Mucosa of descending colon (tissue), 3 donors: ENCODE results near the gene GPR156. TPM values are rescaled to one million over a fixed set of nuclear protein-coding genes. Genes with fewer than 3 reads are reported as not detected.

Source experiments
- ATAC-seq: fragments of 200-7000 bp; cut with Tn5 transposase; one replicate; pipeline ENCODE4 v1.9.1; 2020; ENCODE audit warnings: mild to moderate bottlenecking, moderate library complexity
- DNase-seq, 3 donors: peaks; one replicate each; pipeline ENCODE4 v3.0.0-alpha.2; 2020
- H3K36me3 ChIP-seq: fragments of 200-600 bp; one replicate; pipeline ENCODE4 v1.8.0; 2021; ENCODE audit warnings: low read depth, mild to moderate bottlenecking
- H3K4me1 ChIP-seq: fragments of 200-600 bp; one replicate; pipeline ENCODE4 v1.8.0; 2021; ENCODE audit warnings: low read depth, mild to moderate bottlenecking
- H3K4me3 ChIP-seq: fragments of 200-600 bp; one replicate; pipeline ENCODE4 v1.8.0; 2021; ENCODE audit warnings: mild to moderate bottlenecking
- H3K9me3 ChIP-seq: fragments of 200-600 bp; one replicate; pipeline ENCODE4 v1.8.0; 2021; ENCODE audit warnings: mild to moderate bottlenecking
- CTCF ChIP-seq: fragments of 200-600 bp; IDR thresholded peaks from one replicate; pipeline ENCODE4 v1.8.0; 2022; ENCODE audit warnings: antibody characterized with exemption, mild to moderate bottlenecking
- intact Hi-C, 2 donors: fragments of 100-400 bp; cut with DNase I in 1 of 2; cut with micrococcal nuclease in 1 of 2; formaldehyde crosslinking; loops; one replicate each; pipeline versions ENCODE4 v1.11.0 to v1.11.1; 2022; cut with DNase I, micrococcal nuclease
- total RNA-seq, 3 donors: library from RNA; stranded (reverse); fragmentation: NEBNext Ultra II Directional in 2 of 3; extraction: Animal tissue kit (Norgen Biotek cat#: 25700) in 2 of 3; gene quantifications; one replicate each; pipeline versions ENCODE4 v1.2.1 to v1.2.4, GENCODE V29; 2021 to 2023
- donor health status: DM: no; HTN: no; CAD: no; lungs with moderate emphysema.
- donor health status: DM: no; HTN: no; CAD: no.
- donor health status: DM: no; HTN: yes; CAD: no.

The GPR156 gene
- total RNA-seq, 3 donors from 2014 or later, result 0.34 to 2.7 TPM; not detected in 1

- Histone ChIP-seq H3K4me3 (no peak overlapping the region), H3K4me1 (no peaks in the 10 kb centered on the region), H3K36me3 (no peaks in the 10 kb centered on the region), H3K9me3 (no peaks in the 10 kb centered on the region)
- intact Hi-C loops, result no loop called here
- ATAC-seq, result no peak
- no peak for TF ChIP-seq CTCF
- DNase-seq, result no peak
These were observed 3.8 kb downstream of the GPR156 start for GRCh38 chr3:120281261-120281660.

- DNase-seq (no peak), ATAC-seq (no peak)
- Histone ChIP-seq H3K9me3 (no peaks in the 10 kb centered on the region), H3K4me1 (no peaks in the 10 kb centered on the region), H3K36me3 (no peaks in the 10 kb centered on the region), H3K4me3 (no peak overlapping the region)
- intact Hi-C loops, result no loop called here
- no peak for TF ChIP-seq CTCF
These were observed 4.5 kb downstream of the GPR156 start for GRCh38 chr3:120280566-120280965.

- DNase-seq, result no peak
- ATAC-seq, result no peak
- no peaks in the 10 kb centered on the region for H3K9me3 ChIP-seq
- intact Hi-C loops, result no loop called here
- H3K4me1 ChIP-seq, result no peaks in the 10 kb centered on the region
- H3K4me3 ChIP-seq, result no peak overlapping the region
- no peak for TF ChIP-seq CTCF
- H3K36me3 ChIP-seq, result no peaks in the 10 kb centered on the region
These were observed 5.0 kb downstream of the GPR156 start for GRCh38 chr3:120280026-120280425.

GRCh38 chr3:120276767-120277166 is 8.3 kb downstream of the GPR156 start:
- no peak for ATAC-seq

GRCh38 chr3:120275618-120276017 is 9.4 kb downstream of the GPR156 start:
- Histone ChIP-seq H3K9me3 (no peaks in the 10 kb centered on the region), H3K36me3 (no peaks in the 10 kb centered on the region), H3K4me3 (no peak overlapping the region), H3K4me1 (no peaks in the 10 kb centered on the region)
- intact Hi-C loops, result no loop called here
- ATAC-seq (no peak), DNase-seq (no peak)
- TF ChIP-seq CTCF, result no peak

More at GRCh38 chr3:120276767-120277166, 8.3 kb downstream of the GPR156 start:
- no peak for DNase-seq
- Histone ChIP-seq H3K4me1 (no peaks in the 10 kb centered on the region), H3K36me3 (no peaks in the 10 kb centered on the region), H3K4me3 (no peak overlapping the region), H3K9me3 (no peaks in the 10 kb centered on the region)
- TF ChIP-seq CTCF, result no peak
- intact Hi-C loops, result no loop called here

- TF ChIP-seq CTCF, result no peak
- no peaks in the 10 kb centered on the region for H3K4me1 ChIP-seq
- no peaks in the 10 kb centered on the region for H3K9me3 ChIP-seq
- ATAC-seq, result no peak
- intact Hi-C loops, result no loop called here
- H3K4me3 ChIP-seq, result no peak overlapping the region
- H3K36me3 ChIP-seq, result no peaks in the 10 kb centered on the region
- peak in 1 of 3 donors; percentile 5 for DNase-seq
These were observed 10.3 kb downstream of the GPR156 start for GRCh38 chr3:120274739-120275167.
